Parathyroid adenoma (tissue), 2 donors: ENCODE results near the gene ERVK3-1.

ENCODE experiments used
- H2AFZ ChIP-seq: fragments of 300-600 bp; sonication (generic); one replicate; pipeline ENCODE4 v1.7.0; 2017; ENCODE audit warnings: antibody characterized with exemption, mild to moderate bottlenecking
- H3K27ac ChIP-seq: fragments of 300-600 bp; sonication (generic); one replicate; pipeline ENCODE4 v1.7.0; 2017
- H3K27me3 ChIP-seq: fragments of 300-600 bp; sonication (generic); one replicate; pipeline ENCODE4 v1.7.0; 2017; ENCODE audit warnings: low read length; ENCODE audit not compliant: control insufficient read depth, insufficient read depth
- H3K36me3 ChIP-seq: fragments of 300-600 bp; sonication (generic); one replicate; pipeline ENCODE4 v1.7.0; 2017; ENCODE audit warnings: low read length; ENCODE audit not compliant: control insufficient read depth, insufficient read depth
- H3K4me1 ChIP-seq: fragments of 300-600 bp; sonication (generic); one replicate; pipeline ENCODE4 v1.7.0; 2017; ENCODE audit warnings: control low read depth
- H3K4me2 ChIP-seq: fragments of 300-600 bp; sonication (generic); one replicate; pipeline ENCODE4 v1.7.0; 2017; ENCODE audit warnings: low read length
- H3K4me3 ChIP-seq: fragments of 300-600 bp; sonication (generic); one replicate; pipeline ENCODE4 v1.7.0; 2017; ENCODE audit warnings: low read depth, low read length
- H3K79me2 ChIP-seq: fragments of 300-600 bp; sonication (generic); one replicate; pipeline ENCODE4 v1.7.0; 2017; ENCODE audit warnings: control low read depth
- H3K9ac ChIP-seq: fragments of 300-600 bp; sonication (generic); one replicate; pipeline ENCODE4 v1.7.0; 2017; ENCODE audit warnings: mild to moderate bottlenecking
- H3K9me3 ChIP-seq: fragments of 300-600 bp; sonication (generic); one replicate; pipeline ENCODE4 v1.7.0; 2017; ENCODE audit warnings: low read length; ENCODE audit not compliant: control insufficient read depth
- CTCF ChIP-seq: fragments of 300-600 bp; sonication (generic); IDR thresholded peaks from one replicate; pipeline ENCODE4 v1.7.0; 2017; ENCODE audit warnings: antibody characterized with exemption, mild to moderate bottlenecking
- donor health status: primary hyperparathyroidism.

ERVK3-1 gene

GRCh38 chr19:58364146-58364545 lies 59.0 kb downstream of the ERVK3-1 start:
- H3K4me3 ChIP-seq: no peak overlapping the region
- no peak overlapping the region for H2AFZ ChIP-seq
- no peaks in the 10 kb centered on the region for H3K27me3 ChIP-seq
- no peaks in the 10 kb centered on the region for H3K9me3 ChIP-seq
- TF ChIP-seq CTCF: no peak
- H3K4me1 ChIP-seq: no peaks in the 10 kb centered on the region
- H3K9ac ChIP-seq: no peak overlapping the region
- H3K36me3 ChIP-seq: no peaks in the 10 kb centered on the region
- no peak overlapping the region for H3K4me2 ChIP-seq
- no peak overlapping the region for H3K27ac ChIP-seq
- H3K79me2 ChIP-seq: no peaks in the 10 kb centered on the region
